Measurements from ENCODE around the gene SHC2.
"Not testable (repeated sequence)": the region's sequence is repeated elsewhere in the genome, so short reads cannot be mapped to it uniquely, and the experiment has no call there.

- not testable (repeated sequence) for TF ChIP-seq POLR2A (IDR thresholded peaks at IDR 0.05; ENCODE audit: low read depth, low read length); POLR2AphosphoS5 (IDR thresholded peaks at IDR 0.05; ENCODE audit: low read depth, low read length); TAF1 (IDR thresholded peaks at IDR 0.05; ENCODE audit: borderline replicate concordance, low read depth, low read length)
Observed at GRCh38 chr19:481100-481499, 20.3 kb upstream of the SHC2 start.

Data from GM12892 (cell line).